Activated CD4-positive, alpha-beta T cell treated with anti-CD3 and anti-CD28 coated beads, Interleukin-2, amount 50 U/mL, for 1 hour (primary cell): ENCODE data around the gene CCHCR1.

Source experiments
- DNase-seq: peaks from one replicate; pipeline ENCODE4 v3.0.0-alpha.2; 2020

Gene CCHCR1

GRCh38 chr6:31125586-31126363, 31.8 kb downstream of the CCHCR1 start:
- no peak for DNase-seq

GRCh38 chr6:31125162-31125561, 32.4 kb downstream of the CCHCR1 start:
- DNase-seq = no peak

DNA sequence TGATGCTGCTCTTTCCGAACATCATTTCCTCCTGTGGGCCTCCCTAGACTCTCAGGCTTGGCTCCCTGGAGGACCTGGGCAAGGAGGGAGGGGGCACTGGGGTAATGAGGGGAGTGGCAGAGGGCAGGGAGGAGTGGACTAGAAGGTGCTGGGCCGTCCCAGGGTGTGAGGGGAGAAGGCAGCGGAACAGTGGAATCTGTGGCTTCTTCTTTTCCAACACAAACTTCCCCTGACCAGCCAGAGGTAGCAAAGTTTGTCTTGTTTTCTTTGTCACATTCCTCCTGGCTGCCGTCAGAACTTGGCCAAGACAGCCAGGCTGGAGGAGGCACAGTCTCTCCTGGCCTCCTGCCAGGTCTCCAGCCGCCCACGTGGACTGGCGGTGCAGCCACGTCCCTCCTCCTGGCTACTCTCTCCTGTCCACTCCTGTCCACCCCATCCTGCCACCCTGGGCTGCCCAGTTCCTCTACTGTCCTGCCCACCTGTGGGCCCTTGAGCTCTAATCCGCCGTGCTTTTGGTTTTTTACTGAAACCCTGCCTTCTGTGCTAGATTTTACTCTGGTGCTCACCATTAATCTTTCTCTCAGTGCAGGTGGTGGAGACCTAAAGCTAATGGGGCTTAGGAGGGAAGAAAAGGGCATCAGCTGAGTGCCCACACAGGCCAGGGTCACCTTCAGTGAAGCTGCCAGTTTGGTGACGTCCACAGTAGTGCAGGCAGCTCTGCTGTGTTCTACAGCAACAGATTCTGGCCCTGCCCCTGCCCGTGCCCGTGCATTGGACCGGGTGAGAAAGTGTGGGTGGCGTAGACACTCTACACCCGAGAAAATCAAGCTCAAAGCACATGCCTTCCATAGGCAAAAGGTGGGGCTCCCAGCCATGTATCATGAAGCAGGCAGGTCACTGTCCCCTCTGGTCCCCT, 34.6 kb downstream of the CCHCR1 start:
- DNase-seq = no peak

- DNase-seq = no peak
These were observed 36.3 kb downstream of the CCHCR1 start for GRCh38 chr6:31121131-31121790.

DNA sequence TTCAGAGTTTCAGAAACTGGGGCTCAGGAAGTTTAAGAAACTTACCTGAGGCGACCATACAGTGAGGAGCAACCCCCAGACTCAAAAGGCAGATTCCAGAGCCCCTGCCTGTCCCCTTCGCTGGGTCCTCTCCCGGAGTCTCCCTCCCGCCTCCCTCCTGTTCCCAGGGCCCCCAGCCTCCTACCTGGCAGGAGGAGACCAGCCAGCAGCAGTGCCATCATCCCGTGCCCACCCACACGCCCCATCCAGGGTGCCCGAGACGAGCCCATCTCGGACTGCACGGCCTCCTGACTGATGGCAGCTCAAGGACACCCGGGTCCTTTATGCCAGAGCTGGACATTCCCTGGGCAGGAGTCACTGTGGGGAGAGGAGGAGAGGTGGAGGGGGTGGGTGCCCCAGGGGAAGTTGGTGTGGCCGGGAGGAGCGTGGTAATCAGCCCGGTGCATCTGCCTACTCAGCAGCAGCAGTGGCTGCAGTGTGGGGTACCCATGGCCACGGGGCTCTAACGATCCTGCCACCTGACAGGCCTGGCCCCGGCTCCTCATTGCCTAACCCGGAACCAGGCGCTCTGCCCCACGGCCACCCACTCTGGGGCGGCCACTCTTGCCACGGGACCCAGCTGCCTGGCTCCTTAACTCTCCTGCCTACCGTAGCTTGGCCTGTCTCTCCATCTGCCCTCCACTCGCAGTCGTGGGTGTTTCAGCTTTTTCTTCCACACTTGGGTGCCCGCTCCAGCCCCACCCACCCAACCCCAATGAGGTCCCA, 37.3 kb downstream of the CCHCR1 start, which contains the start of gene CDSN:
Gene CDSN (minus strand): TSS at position 296 of the 765 bp plus-strand sequence. CDS start 27 bp downstream, at position 269.
- DNase-seq = no peak

DNA sequence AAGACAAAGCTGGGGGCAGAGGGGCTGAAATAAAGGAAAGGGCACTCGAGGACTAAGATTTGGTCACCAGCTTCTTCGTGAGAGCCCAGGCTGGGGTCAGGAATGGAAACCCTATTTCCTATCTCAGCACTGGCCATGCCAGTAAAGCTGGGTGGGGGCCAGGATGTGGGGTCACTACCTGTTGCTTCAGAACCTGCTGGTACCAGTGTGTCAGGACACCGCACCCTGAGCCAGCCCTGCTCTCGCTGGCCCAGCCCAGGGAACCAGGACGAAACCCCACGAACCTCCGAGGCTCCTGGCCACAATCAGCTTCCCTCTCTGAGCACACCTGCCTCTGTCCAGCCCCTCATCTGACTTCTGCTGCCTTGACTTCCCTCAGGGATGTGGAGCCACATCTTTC, 39.4 kb downstream of the CCHCR1 start:
- no peak for DNase-seq

DNA sequence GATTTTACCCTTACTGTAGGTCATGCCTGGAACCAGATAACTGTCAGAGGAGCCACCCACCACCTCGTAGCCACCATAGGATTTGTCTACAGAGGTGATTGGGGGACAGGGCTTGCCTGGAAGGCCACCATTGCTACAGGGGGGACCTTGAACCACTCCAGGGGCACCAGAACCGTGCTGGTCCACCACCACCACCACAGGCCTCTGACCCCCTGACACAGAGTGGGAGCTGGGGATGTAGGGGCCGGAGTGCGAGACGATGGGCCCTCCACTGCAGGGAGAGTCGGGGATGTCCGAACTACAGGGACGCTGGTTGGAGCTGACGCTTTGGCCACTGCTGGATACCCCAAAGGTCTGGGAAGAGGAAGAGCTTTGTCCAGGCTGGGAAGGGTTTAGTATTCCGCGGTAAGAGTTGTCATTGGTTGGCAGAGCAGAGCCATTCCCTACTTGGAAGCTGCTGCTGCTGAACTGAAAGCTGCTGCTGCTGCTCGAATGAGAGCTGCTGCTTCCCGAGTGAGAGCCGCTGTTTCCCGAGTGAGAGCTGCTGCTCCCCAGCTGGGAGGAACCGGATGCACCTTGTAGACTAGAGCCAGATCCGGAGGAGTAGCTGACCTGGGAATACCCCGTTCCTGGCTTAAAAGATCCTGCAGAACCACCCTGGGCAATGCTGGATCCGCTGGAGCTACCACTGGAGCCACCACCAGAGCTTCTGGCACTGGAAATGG, 40.8 kb downstream of the CCHCR1 start:
- DNase-seq = no peak

- DNase-seq = no peak
These were observed 41.6 kb downstream of the CCHCR1 start for GRCh38 chr6:31115941-31116560.

GRCh38 chr6:31114970-31115849, 42.4 kb downstream of the CCHCR1 start:
- no peak for DNase-seq

GRCh38 chr6:31114541-31114878, 43.1 kb downstream of the CCHCR1 start, which contains the start of gene PSORS1C1:
PSORS1C1 (plus strand) TSS chr6:31114800; CDS start chr6:31129633, 14,833 bp downstream.
- no peak for DNase-seq

- no peak for DNase-seq
These were observed 43.6 kb downstream of the CCHCR1 start for GRCh38 chr6:31113861-31114540.

GRCh38 chr6:31112478-31112877, 45.1 kb downstream of the CCHCR1 start, which contains the start of gene C6orf15:
C6orf15 (minus strand) TSS chr6:31112575; CDS start chr6:31112555, 20 bp downstream.
- no peak for DNase-seq

DNA sequence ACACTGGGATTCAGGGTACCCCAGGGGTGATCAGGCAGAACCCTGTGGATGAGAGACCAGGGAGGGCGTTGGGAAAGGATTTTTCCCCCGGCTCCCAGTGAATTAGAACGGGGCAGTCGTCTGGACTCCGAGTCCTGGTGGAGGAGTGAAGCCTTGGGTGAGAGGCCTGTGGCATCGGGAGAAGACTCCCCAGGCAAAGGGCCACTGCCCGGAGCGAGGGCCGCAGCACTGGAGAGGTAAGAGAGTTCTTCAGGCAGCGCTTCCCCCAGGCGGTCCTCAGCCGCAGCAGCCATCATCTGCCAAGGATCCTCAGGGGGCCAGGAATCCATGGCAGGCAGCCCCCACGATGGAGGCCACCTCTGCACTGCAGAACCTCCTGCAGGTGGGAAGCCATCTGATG, 45.9 kb downstream of the CCHCR1 start:
- DNase-seq = no peak

- no peak for DNase-seq
These were observed 46.6 kb downstream of the CCHCR1 start for GRCh38 chr6:31110825-31111582.

- DNase-seq = no peak
These were observed 50.5 kb downstream of the CCHCR1 start for GRCh38 chr6:31107052-31107451.

GRCh38 chr6:31103136-31103535, 54.5 kb downstream of the CCHCR1 start:
- no peak for DNase-seq

DNA sequence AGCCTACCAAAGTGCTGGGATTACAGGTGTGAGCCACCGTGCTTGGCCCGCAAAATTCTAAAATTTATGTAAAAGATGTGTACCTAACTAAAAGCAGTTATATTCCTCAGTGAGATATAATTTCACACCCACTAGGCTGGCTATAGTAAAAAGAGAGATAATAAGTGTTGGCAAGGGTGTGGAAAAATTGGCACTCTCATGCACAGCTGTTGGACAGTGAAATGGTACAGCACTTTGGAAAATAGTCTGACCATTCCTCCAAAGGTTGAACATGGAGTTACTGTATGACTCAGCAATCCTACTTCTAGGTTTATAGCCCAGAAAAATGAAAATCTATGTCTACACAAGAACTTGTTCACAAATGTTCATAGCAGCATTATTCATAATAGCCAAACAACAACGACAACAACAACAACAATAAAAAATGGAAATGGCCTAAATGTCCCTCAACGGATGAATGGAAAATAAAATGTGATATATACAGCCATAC, 59.1 kb downstream of the CCHCR1 start:
- DNase-seq = no peak

GRCh38 chr6:31096656-31097055, 60.9 kb downstream of the CCHCR1 start:
- DNase-seq = no peak

DNA sequence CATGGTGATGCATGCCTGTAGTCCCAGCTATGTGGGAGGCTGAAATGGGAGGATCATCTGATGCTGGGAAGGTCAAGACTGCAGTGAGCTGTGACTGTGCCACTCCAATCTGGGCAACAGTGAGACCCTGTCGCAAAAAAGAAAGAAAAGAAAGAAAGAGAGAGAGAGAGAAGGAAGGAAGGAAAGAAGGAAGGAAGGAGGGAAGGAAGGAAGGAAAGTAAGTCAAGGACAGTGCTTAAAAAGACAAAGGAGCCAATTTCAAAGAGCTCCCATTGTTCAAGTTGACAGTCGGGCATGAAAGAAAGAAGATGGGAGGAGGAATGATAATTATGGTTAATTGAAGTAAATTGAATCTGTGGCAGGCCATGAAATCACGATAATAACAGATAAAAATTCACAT, 61.4 kb downstream of the CCHCR1 start:
- no peak for DNase-seq
